ENCODE results near the gene OR12D3.

GRCh38 chr6:29345380-29345779 is 29.7 kb downstream of the OR12D3 start:
- TF ChIP-seq CTCF (IDR thresholded peaks at IDR 0.05) (no peak), EP300 (IDR thresholded peaks at IDR 0.05) (no peak)
